A549 (cell line): ENCODE measurements around the gene RRM1. TPM values are rescaled to one million over a fixed set of nuclear protein-coding genes. Genes with fewer than 3 reads are reported as not detected.

ENCODE experiments used
- ATAC-seq, 2 experiments: fragments of 200-7000 bp in 1 of 2; fragments of >200 bp in 1 of 2; cut with Nextera tagmentation in 1 of 2; cut with Tn5 transposase in 1 of 2; 3 replicates each; pipeline versions ENCODE4 v1.8.0 to v1.9.1; 2018 to 2020; ENCODE audit warnings: mild to moderate bottlenecking in 1 of 2, moderate library complexity in 1 of 2
- CTCF ChIA-PET: fragments of 300-600 bp; sonication (Branson Sonifier 250); formaldehyde crosslinking; extraction: SDS; loops from one replicate; lab custom pipeline; 2021; ENCODE audit warnings: antibody characterized with exemption, inconsistent platforms; lab: Yijun Ruan, JAX
- POLR2A ChIA-PET: fragments of 350-600 bp; formaldehyde crosslinking; extraction: SDS; loops from one replicate; lab custom pipeline; 2021; ENCODE audit warnings: antibody characterized with exemption, inconsistent platforms; lab: Yijun Ruan, JAX
- DNase-seq, 2 experiments: peaks; one replicate each; pipeline versions ENCODE4 v3.0.0 to v3.0.0-alpha.2; 2011 to 2016; ENCODE audit warnings: low read depth in 1 of 2, low spot score in 1 of 2
- FAIRE-seq: peaks from 2 replicates; lab custom pipeline; 2011; peaks lifted over from hg19 to GRCh38; lab: Jason Lieb, UNC
- H3K27ac ChIP-seq, 2 experiments: fragments of >200 bp; sonication (Bioruptor Twin); formaldehyde crosslinking; 3 replicates each; pipeline ENCODE4 v1.5.1; 2016 to 2017
- H3K4me1 ChIP-seq: fragments of >200 bp; sonication (Bioruptor Twin); formaldehyde crosslinking; 3 replicates; pipeline ENCODE4 v1.6.1; 2016
- H3K4me2 ChIP-seq: fragments of >200 bp; sonication (Bioruptor Twin); formaldehyde crosslinking; 3 replicates; pipeline ENCODE4 v1.6.1; 2016
- H3K4me3 ChIP-seq: fragments of >200 bp; sonication (Bioruptor Twin); formaldehyde crosslinking; 3 replicates; pipeline ENCODE4 v1.5.1; 2016
- H3K9me3 ChIP-seq: fragments of >200 bp; sonication (Bioruptor Twin); formaldehyde crosslinking; 3 replicates; pipeline ENCODE4 v1.6.1; 2016
- ATOH8 ChIP-seq: fragments of 250-450 bp; sonication (Bioruptor Pico); IDR thresholded peaks from 2 replicates; pipeline ENCODE4 v1.5.0; 2020; ENCODE audit warnings: low read depth, mild to moderate bottlenecking, moderate library complexity
- BHLHE40 ChIP-seq: IDR thresholded peaks from 2 replicates; pipeline ENCODE4 v1.6.1; 2012; ENCODE audit warnings: low read depth, low read length, inconsistent platforms
- CBX8 ChIP-seq: fragments of 200-600 bp; sonication (generic); IDR thresholded peaks from 2 replicates; pipeline ENCODE4 v1.6.1; 2016
- CEBPB ChIP-seq, 2 experiments: fragments of >200 bp in 1 of 2; sonication (Bioruptor Twin) in 1 of 2; formaldehyde crosslinking in 1 of 2; IDR thresholded peaks; 2 replicates each; pipeline ENCODE4 v1.6.1; 2012 to 2016
- CTCF ChIP-seq: fragments of >200 bp; sonication (Bioruptor Twin); formaldehyde crosslinking; IDR thresholded peaks from 3 replicates; pipeline ENCODE4 v1.5.1; 2016
- E2F6 ChIP-seq: IDR thresholded peaks from 2 replicates; pipeline ENCODE4 v1.6.1; 2012; ENCODE audit warnings: low read depth, borderline replicate concordance
- EHF ChIP-seq: fragments of 250-450 bp; sonication (Bioruptor Pico); IDR thresholded peaks from 2 replicates; pipeline ENCODE4 v1.5.0; 2020; ENCODE audit warnings: mild to moderate bottlenecking
- EHMT2 ChIP-seq: fragments of 200-600 bp; sonication (generic); IDR thresholded peaks from 2 replicates; pipeline ENCODE4 v1.6.1; 2016; ENCODE audit warnings: antibody characterized with exemption, low read depth, mild to moderate bottlenecking, moderate library complexity
- EP300 ChIP-seq, 2 experiments: fragments of >200 bp; sonication (Bioruptor Twin); formaldehyde crosslinking; IDR thresholded peaks; 2 replicates in 1 of 2; 3 replicates in 1 of 2; pipeline ENCODE4 v1.6.1; 2016 to 2017
- FOSB ChIP-seq: fragments of 250-450 bp; sonication (Bioruptor Pico); IDR thresholded peaks from 2 replicates; pipeline ENCODE4 v1.5.0; 2020; ENCODE audit warnings: mild to moderate bottlenecking, moderate library complexity
- FOXS1 ChIP-seq: fragments of 250-450 bp; sonication (Bioruptor Pico); IDR thresholded peaks from 2 replicates; pipeline ENCODE4 v1.5.0; 2020; ENCODE audit warnings: mild to moderate bottlenecking, moderate library complexity
- GATA3 ChIP-seq: IDR thresholded peaks from 2 replicates; pipeline ENCODE4 v1.6.1; 2012; ENCODE audit warnings: borderline replicate concordance
- HDAC2 ChIP-seq: fragments of 200-600 bp; sonication (generic); IDR thresholded peaks from 2 replicates; pipeline ENCODE4 v1.6.1; 2016
- HES2 ChIP-seq: fragments of >200 bp; sonication (Bioruptor Twin); formaldehyde crosslinking; IDR thresholded peaks from 2 replicates; pipeline ENCODE4 v1.6.1; 2016
- HEYL ChIP-seq: fragments of 250-450 bp; sonication (Bioruptor Pico); IDR thresholded peaks from 2 replicates; pipeline ENCODE4 v1.8.0; 2021; ENCODE audit warnings: mild to moderate bottlenecking, moderate library complexity
- HMGXB4 ChIP-seq: fragments of 250-450 bp; sonication (Bioruptor Pico); IDR thresholded peaks from 2 replicates; pipeline ENCODE4 v1.5.0; 2021; ENCODE audit warnings: mild to moderate bottlenecking, moderate library complexity, borderline replicate concordance
- HOXB13 ChIP-seq: fragments of 250-450 bp; sonication (Bioruptor Pico); IDR thresholded peaks from 2 replicates; pipeline ENCODE4 v1.5.0; 2020; ENCODE audit warnings: low read depth, mild to moderate bottlenecking, moderate library complexity
- HOXB5 ChIP-seq: fragments of 250-450 bp; sonication (Bioruptor Pico); IDR thresholded peaks from 2 replicates; pipeline ENCODE4 v1.5.0; 2020; ENCODE audit warnings: mild to moderate bottlenecking, moderate library complexity
- PBX3 ChIP-seq: IDR thresholded peaks from 2 replicates; pipeline ENCODE4 v1.6.1; 2012
- POLR2AphosphoS2 ChIP-seq: conservative IDR thresholded peaks from 2 replicates; pipeline ENCODE4 v1.6.1; 2012; ENCODE audit warnings: low read length, improper control_type of control experiment, inconsistent platforms
- RAD21 ChIP-seq, 2 experiments: fragments of >200 bp in 1 of 2; sonication (Bioruptor Twin) in 1 of 2; formaldehyde crosslinking in 1 of 2; IDR thresholded peaks in 1 of 2; conservative IDR thresholded peaks in 1 of 2; 2 replicates in 1 of 2; 3 replicates in 1 of 2; pipeline ENCODE4 v1.6.1; 2012 to 2018; ENCODE audit warnings: inconsistent platforms in 1 of 2
- SMC3 ChIP-seq: fragments of >200 bp; sonication (Bioruptor Twin); formaldehyde crosslinking; IDR thresholded peaks from 3 replicates; pipeline ENCODE4 v1.6.1; 2018; ENCODE audit warnings: inconsistent platforms
- SREBF2 ChIP-seq: fragments of 450-650 bp; IDR thresholded peaks from 2 replicates; pipeline ENCODE4 v1.6.1; 2014; ENCODE audit warnings: mild to moderate bottlenecking, moderate library complexity
- ZFP36 ChIP-seq: fragments of 450-650 bp; IDR thresholded peaks from 2 replicates; pipeline ENCODE4 v1.6.1; 2014; ENCODE audit warnings: borderline replicate concordance; ENCODE audit not compliant: partially characterized antibody
- ZNF302 ChIP-seq: fragments of 250-450 bp; sonication (Bioruptor Pico); IDR thresholded peaks from 2 replicates; pipeline ENCODE4 v1.9.0; 2021; ENCODE audit warnings: inconsistent platforms, mild to moderate bottlenecking, moderate library complexity
- WGBS: methylation state at CpG from one replicate; pipeline ENCODE4 v1.1.6; 2017; ENCODE audit errors: missing lambda C conversion rate; 5-methylcytosine and 5-hydroxymethylcytosine counted together
- polyA plus RNA-seq, 4 experiments: library from polyadenylated mRNA; depleted of rRNA in 3 of 4; stranded (reverse); fragments of >200 nt; fragmentation: RNase III in 1 of 4; extraction: RNeasy Plus Mini Kit Qiagen cat#74134 plus additional on column Dnase treatment in 1 of 4; gene quantifications; 2 replicates in 3 of 4; 3 replicates in 1 of 4; pipeline ENCODE4 v1.2.3, GENCODE V29; 2011 to 2017

Gene RRM1
- polyA plus RNA-seq, 2 of the 4 experiments (the other 2 are of a cell fraction) = 91.4 to 120 TPM

GRCh38 chr11:4181782-4182721 lies 87.5 kb downstream of the RRM1 start:
- Histone ChIP-seq H3K4me2 (no peak overlapping the region), H3K4me1 (no peaks in the 10 kb centered on the region), H3K27ac (no peak overlapping the region), H3K4me3 (no peak overlapping the region), H3K9me3 (no peaks in the 10 kb centered on the region)
- ATAC-seq = peak; percentile 83 to 94
- WGBS = 57% methylated on average over 8 of the region's 9 CpGs
- TF ChIP-seq EP300 (IDR thresholded peaks at IDR 0.05) = no peak
- peak; percentile 64 for TF ChIP-seq SMC3
- TF ChIP-seq FOXS1 (CRISPR knock-in tag) = no peak
- TF ChIP-seq ZNF302 = no peak
- no peak for TF ChIP-seq ATOH8 (CRISPR knock-in tag)
- no peak for TF ChIP-seq BHLHE40
- peak; percentile 74 for TF ChIP-seq CTCF
- TF ChIP-seq RAD21 (conservative IDR thresholded peaks at IDR 0.05 in 1 of 2, IDR thresholded peaks at IDR 0.05 in 1 of 2) = peak; percentile 82 to 85
- TF ChIP-seq EHMT2 = no peak
- no peak for TF ChIP-seq EHF
- TF ChIP-seq HOXB13 = no peak
- ChIA-PET POLR2A (no interaction called here), CTCF (interaction anchor here (0.6 to 6.1 kb wide), 21 partner anchors 11 to 823 kb away, joined by 3 to 47 read pairs (median 4); partner anchors contain the start of genes OR51D1 and TRIM68)
- peak; percentile 78 to 83 for DNase-seq
- FAIRE-seq = no peak

- ChIA-PET POLR2A (interaction anchor here (0.5 kb wide), 1 partner anchor 43 kb away, joined by 5 read pairs; no protein-coding TSS in a partner anchor), CTCF (interaction anchor here (0.8 to 6.1 kb wide), 8 partner anchors 9 to 821 kb away, joined by 3 to 47 read pairs (median 6); no protein-coding TSS in a partner anchor)
- Histone ChIP-seq H3K4me1 (no peaks in the 10 kb centered on the region), H3K4me3 (no peak overlapping the region), H3K9me3 (no peaks in the 10 kb centered on the region), H3K4me2 (no peak overlapping the region), H3K27ac (no peak overlapping the region)
- 53% methylated on average over 8 of the region's 14 CpGs for WGBS
- no peak for DNase-seq
- no peak for FAIRE-seq
- no peak for ATAC-seq
- TF ChIP-seq HMGXB4 = no peak
- TF ChIP-seq CEBPB (IDR thresholded peaks at IDR 0.05) = no peak
- TF ChIP-seq FOSB (CRISPR knock-in tag) = no peak
- TF ChIP-seq E2F6 = no peak
- TF ChIP-seq HES2 = no peak
- TF ChIP-seq POLR2AphosphoS2 = no peak
- no peak for TF ChIP-seq CBX8
- TF ChIP-seq EP300 (IDR thresholded peaks at IDR 0.05) = no peak
- no peak for TF ChIP-seq SREBF2
- no peak for TF ChIP-seq ZFP36
- TF ChIP-seq CTCF = no peak
- TF ChIP-seq PBX3 = no peak
- no peak for TF ChIP-seq HDAC2
- no peak for TF ChIP-seq GATA3
- TF ChIP-seq HOXB5 = no peak
- TF ChIP-seq HEYL (CRISPR knock-in tag) = no peak
These were observed 88.9 kb downstream of the RRM1 start for GRCh38 chr11:4183410-4184057.
